Keratinocyte (primary cell): Measurements from ENCODE around the gene SEMA3D. TPM values are rescaled to one million over a fixed set of nuclear protein-coding genes. Genes with fewer than 3 reads are reported as not detected.

Source experiments
- DNase-seq: peaks from one replicate; pipeline ENCODE4 v3.0.0-alpha.2; 2011; ENCODE audit warnings: low read depth, missing footprints, low spot score
- FAIRE-seq: peaks from 2 replicates; lab custom pipeline; 2011; peaks lifted over from hg19 to GRCh38; lab: Jason Lieb, UNC
- H2AFZ ChIP-seq: 2 replicates; pipeline ENCODE4 v1.6.0; 2012; ENCODE audit warnings: low read length, control low read depth, inconsistent platforms; ENCODE audit not compliant: control insufficient read depth
- H3K27ac ChIP-seq: 2 replicates; pipeline ENCODE4 v1.5.1; 2011; ENCODE audit warnings: low read length; ENCODE audit not compliant: control insufficient read depth, insufficient read depth
- H3K27me3 ChIP-seq: 3 replicates; pipeline ENCODE4 v1.6.0; 2011; ENCODE audit warnings: low read length; ENCODE audit not compliant: control insufficient read depth, insufficient read depth; ENCODE audit errors: extremely low read depth
- H3K36me3 ChIP-seq, 2 experiments: 2 replicates in 1 of 2; 3 replicates in 1 of 2; pipeline ENCODE4 v1.5.1; 2011; ENCODE audit warnings: low read length in 2 of 2, mild to moderate bottlenecking in 1 of 2; ENCODE audit not compliant: control insufficient read depth in 2 of 2, insufficient read depth in 2 of 2; ENCODE audit errors: extremely low read depth in 1 of 2
- H3K4me1 ChIP-seq: 3 replicates; pipeline ENCODE4 v1.5.1; 2011; ENCODE audit warnings: low read length; ENCODE audit not compliant: control insufficient read depth, insufficient read depth; ENCODE audit errors: extremely low read depth
- H3K4me2 ChIP-seq: 3 replicates; pipeline ENCODE4 v1.6.0; 2011; ENCODE audit warnings: low read depth, low read length; ENCODE audit not compliant: control insufficient read depth, insufficient read depth; ENCODE audit errors: extremely low read depth
- H3K4me3 ChIP-seq, 3 experiments: fragments of 200-600 bp in 1 of 3; sonication (generic) in 1 of 3; 2 replicates in 2 of 3; 3 replicates in 1 of 3; pipeline ENCODE4 v1.5.1; 2011 to 2016; ENCODE audit warnings: low read length in 3 of 3, mild to moderate bottlenecking in 3 of 3, control low read depth in 2 of 3, inconsistent platforms in 1 of 3, low read depth in 1 of 3, mixed read lengths in 1 of 3, mixed run types in 1 of 3, moderate library complexity in 1 of 3; ENCODE audit not compliant: control insufficient read depth in 2 of 3, insufficient read depth in 2 of 3; ENCODE audit errors: extremely low read depth in 1 of 3
- H3K79me2 ChIP-seq: 2 replicates; pipeline ENCODE4 v1.6.0; 2012; ENCODE audit warnings: low read length; ENCODE audit not compliant: control insufficient read depth, insufficient read depth
- H3K9ac ChIP-seq: 3 replicates; pipeline ENCODE4 v1.6.0; 2011; ENCODE audit warnings: low read length; ENCODE audit not compliant: control insufficient read depth, insufficient read depth; ENCODE audit errors: extremely low read depth
- H3K9me1 ChIP-seq: 3 replicates; pipeline ENCODE4 v1.6.0; 2011; ENCODE audit warnings: low read length; ENCODE audit not compliant: control insufficient read depth, insufficient read depth; ENCODE audit errors: extremely low read depth
- H3K9me3 ChIP-seq: 2 replicates; pipeline ENCODE4 v1.5.1; 2012; ENCODE audit warnings: low read depth, low read length; ENCODE audit not compliant: control insufficient read depth
- H4K20me1 ChIP-seq: 3 replicates; pipeline ENCODE4 v1.6.0; 2011; ENCODE audit warnings: low read length; ENCODE audit not compliant: control insufficient read depth, insufficient read depth; ENCODE audit errors: extremely low read depth
- CTCF ChIP-seq, 3 experiments: IDR thresholded peaks in 1 of 3; conservative IDR thresholded peaks in 1 of 3; optimal IDR thresholded peaks in 1 of 3; 2 replicates in 2 of 3; 3 replicates in 1 of 3; pipeline versions ENCODE3 to v1.5.1; 2011; ENCODE audit warnings: low read length in 3 of 3, mild to moderate bottlenecking in 3 of 3, moderate library complexity in 2 of 3, control low read depth in 1 of 3, inconsistent platforms in 1 of 3; ENCODE audit not compliant: insufficient read depth in 2 of 3; ENCODE audit errors: extremely low read depth in 1 of 3
- EZH2 ChIP-seq: IDR thresholded peaks from one replicate; pipeline ENCODE4 v1.6.1; 2012; ENCODE audit warnings: inconsistent platforms, mild to moderate bottlenecking, low read length, moderate library complexity
- dilution Hi-C: fragments of 300-500 bp; cut with MboI; formaldehyde crosslinking; loops from one replicate; pipeline ENCODE4 v1.7.0; 2020; ENCODE audit warnings: low sequenced_read_pairs; ENCODE audit not compliant: extremely low pct_ligation_motif_present
- polyA plus RNA-seq, 5 experiments: library from polyadenylated mRNA; depleted of rRNA in 3 of 5; stranded (reverse) in 3 of 5; stranded (forward) in 1 of 5; unstranded in 1 of 5; fragments of >200 nt; gene quantifications; 1 replicate in 1 of 5; 2 replicates in 3 of 5; 3 replicates in 1 of 5; pipeline versions ENCODE4 v1.2.1 to v1.2.3, GENCODE V29; 2011 to 2012; ENCODE audit warnings: missing spikeins in 2 of 5, low read depth in 1 of 5, low replicate concordance in 1 of 5

The SEMA3D gene
- polyA plus RNA-seq, 1 donor (not counting 4 experiments of a cell fraction or from before 2014, with no cell fraction given): 5.2 TPM

DNA sequence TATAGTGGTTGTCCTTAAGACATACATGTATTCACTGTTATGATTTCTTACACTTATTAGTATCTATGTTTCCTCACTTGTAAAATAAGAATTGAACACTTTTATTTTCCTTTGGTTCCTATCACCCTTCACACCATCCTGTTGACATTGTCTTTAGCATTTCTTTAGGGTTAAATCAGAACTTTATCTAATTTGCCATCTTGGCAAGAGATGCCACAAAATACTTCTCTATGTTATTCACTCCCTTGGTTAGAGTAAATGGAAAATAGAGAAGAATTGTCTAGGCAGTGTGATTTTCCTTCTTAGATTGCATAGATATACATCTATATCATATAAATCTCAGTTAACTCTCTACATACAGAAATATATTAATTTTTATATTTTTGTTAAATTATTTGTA lies 204.7 kb downstream of the SEMA3D start:
- FAIRE-seq (no peak), DNase-seq (no peak)
- H3K27ac ChIP-seq: no peak overlapping the region
- H3K9me1 ChIP-seq: no peaks in the 10 kb centered on the region
- no peak overlapping the region for H3K4me2 ChIP-seq
- no peak overlapping the region for H3K9ac ChIP-seq
- H3K9me3 ChIP-seq: no peaks in the 10 kb centered on the region
- H3K4me1 ChIP-seq: no peaks in the 10 kb centered on the region
- dilution Hi-C loops: no loop called here
- no peak overlapping the region for H2AFZ ChIP-seq
- H4K20me1 ChIP-seq: no peaks in the 10 kb centered on the region
- H3K79me2 ChIP-seq: no peaks in the 10 kb centered on the region
- H3K27me3 ChIP-seq: no peaks in the 10 kb centered on the region
- no peaks in the 10 kb centered on the region for H3K36me3 ChIP-seq
- H3K4me3 ChIP-seq: no peak overlapping the region
- no peak for TF ChIP-seq EZH2
- TF ChIP-seq CTCF (optimal IDR thresholded peaks at IDR 0.05 in 1 of 3, IDR thresholded peaks at IDR 0.05 in 1 of 3, conservative IDR thresholded peaks at IDR 0.05 in 1 of 3; ENCODE audit: extremely low read depth in 1 of 3, insufficient read depth in 2 of 3, low read length in 3 of 3): no peak

GRCh38 chr7:84981055-84981976 lies 205.5 kb downstream of the SEMA3D start:
- H3K9me1 ChIP-seq: no peaks in the 10 kb centered on the region
- H3K36me3 ChIP-seq: no peaks in the 10 kb centered on the region
- FAIRE-seq (no peak), DNase-seq (no peak)
- no peaks in the 10 kb centered on the region for H3K4me1 ChIP-seq
- no peak overlapping the region for H2AFZ ChIP-seq
- H4K20me1 ChIP-seq: no peaks in the 10 kb centered on the region
- no peak overlapping the region for H3K27ac ChIP-seq
- no peak overlapping the region for H3K9ac ChIP-seq
- dilution Hi-C loops: no loop called here
- H3K27me3 ChIP-seq: no peaks in the 10 kb centered on the region
- no peaks in the 10 kb centered on the region for H3K79me2 ChIP-seq
- TF ChIP-seq CTCF (optimal IDR thresholded peaks at IDR 0.05 in 1 of 3, IDR thresholded peaks at IDR 0.05 in 1 of 3, conservative IDR thresholded peaks at IDR 0.05 in 1 of 3; ENCODE audit: extremely low read depth in 1 of 3, insufficient read depth in 2 of 3, low read length in 3 of 3) (no peak), EZH2 (no peak)
- H3K4me2 ChIP-seq: no peak overlapping the region
- H3K4me3 ChIP-seq: no peak overlapping the region
- no peaks in the 10 kb centered on the region for H3K9me3 ChIP-seq
